ENCODE results near the gene ZNF529.

DNA sequence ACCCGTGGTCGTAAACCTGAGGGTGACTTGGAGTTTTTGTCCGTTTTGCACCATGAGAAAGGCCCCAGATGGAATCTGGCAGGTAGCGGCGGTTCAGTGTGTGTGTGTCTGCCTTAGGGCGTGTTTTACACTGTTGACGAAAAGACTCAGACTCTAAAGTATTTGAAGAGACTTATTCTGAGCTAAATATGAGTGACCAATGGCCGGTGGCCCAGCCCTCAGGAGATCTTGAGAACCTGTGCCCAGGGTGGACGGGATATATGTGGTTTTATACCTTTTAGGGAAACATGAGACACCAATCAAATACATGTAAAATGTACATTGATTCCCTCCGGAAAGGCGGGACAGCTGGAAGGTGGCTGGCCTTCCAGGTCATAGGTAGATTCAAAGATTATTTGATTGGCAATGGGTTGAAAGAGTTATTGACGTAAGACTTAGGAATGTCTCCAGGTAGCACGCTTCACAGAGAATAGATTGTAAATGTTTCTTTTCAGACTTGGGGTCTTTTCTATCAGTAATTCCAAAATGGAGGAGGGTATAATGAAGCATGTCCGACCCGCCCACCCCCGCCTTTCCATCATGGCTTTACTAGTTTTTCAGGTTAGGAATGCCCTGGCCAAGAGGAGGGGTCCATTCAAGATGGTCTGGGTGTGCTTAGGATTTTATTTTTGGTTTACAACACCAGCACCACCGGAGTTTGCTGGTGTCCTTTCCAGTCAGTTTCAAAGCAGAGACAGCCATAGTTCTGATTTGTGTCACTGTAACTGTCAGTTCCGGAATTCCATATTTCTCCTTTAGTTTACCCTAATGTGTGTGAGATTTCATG, 1.0 kb upstream of the ZNF529 start:
- TF ChIP-seq, protein P1, sequence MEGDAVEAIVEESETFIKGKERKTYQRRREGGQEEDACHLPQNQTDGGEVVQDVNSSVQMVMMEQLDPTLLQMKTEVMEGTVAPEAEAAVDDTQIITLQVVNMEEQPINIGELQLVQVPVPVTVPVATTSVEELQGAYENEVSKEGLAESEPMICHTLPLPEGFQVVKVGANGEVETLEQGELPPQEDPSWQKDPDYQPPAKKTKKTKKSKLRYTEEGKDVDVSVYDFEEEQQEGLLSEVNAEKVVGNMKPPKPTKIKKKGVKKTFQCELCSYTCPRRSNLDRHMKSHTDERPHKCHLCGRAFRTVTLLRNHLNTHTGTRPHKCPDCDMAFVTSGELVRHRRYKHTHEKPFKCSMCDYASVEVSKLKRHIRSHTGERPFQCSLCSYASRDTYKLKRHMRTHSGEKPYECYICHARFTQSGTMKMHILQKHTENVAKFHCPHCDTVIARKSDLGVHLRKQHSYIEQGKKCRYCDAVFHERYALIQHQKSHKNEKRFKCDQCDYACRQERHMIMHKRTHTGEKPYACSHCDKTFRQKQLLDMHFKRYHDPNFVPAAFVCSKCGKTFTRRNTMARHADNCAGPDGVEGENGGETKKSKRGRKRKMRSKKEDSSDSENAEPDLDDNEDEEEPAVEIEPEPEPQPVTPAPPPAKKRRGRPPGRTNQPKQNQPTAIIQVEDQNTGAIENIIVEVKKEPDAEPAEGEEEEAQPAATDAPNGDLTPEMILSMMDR (IDR thresholded peaks at IDR 0.05) = no peak
- TF ChIP-seq EZH2 (IDR thresholded peaks at IDR 0.05; ENCODE audit: borderline replicate concordance, insufficient read depth, low read depth, low read length, poor library complexity, severe bottlenecking) = no peak
